A549 treated with ZK216348 at 1 μM for 4 hours (cell line): ENCODE data around the gene UNC13A. TPM values are rescaled to one million over a fixed set of nuclear protein-coding genes. Genes with fewer than 3 reads are reported as not detected.

Experiments used
- total RNA-seq: library from RNA; stranded (reverse); fragments of 200-300 nt; extraction: Qiagen RNA extraction; gene quantifications from 5 replicates; pipeline ENCODE4 v1.2.3, GENCODE V29; 2022; ENCODE audit warnings: low read depth

Gene UNC13A
- total RNA-seq: 1.2 to 2.1 TPM (median 1.5 TPM) in 5 replicates

DNA sequence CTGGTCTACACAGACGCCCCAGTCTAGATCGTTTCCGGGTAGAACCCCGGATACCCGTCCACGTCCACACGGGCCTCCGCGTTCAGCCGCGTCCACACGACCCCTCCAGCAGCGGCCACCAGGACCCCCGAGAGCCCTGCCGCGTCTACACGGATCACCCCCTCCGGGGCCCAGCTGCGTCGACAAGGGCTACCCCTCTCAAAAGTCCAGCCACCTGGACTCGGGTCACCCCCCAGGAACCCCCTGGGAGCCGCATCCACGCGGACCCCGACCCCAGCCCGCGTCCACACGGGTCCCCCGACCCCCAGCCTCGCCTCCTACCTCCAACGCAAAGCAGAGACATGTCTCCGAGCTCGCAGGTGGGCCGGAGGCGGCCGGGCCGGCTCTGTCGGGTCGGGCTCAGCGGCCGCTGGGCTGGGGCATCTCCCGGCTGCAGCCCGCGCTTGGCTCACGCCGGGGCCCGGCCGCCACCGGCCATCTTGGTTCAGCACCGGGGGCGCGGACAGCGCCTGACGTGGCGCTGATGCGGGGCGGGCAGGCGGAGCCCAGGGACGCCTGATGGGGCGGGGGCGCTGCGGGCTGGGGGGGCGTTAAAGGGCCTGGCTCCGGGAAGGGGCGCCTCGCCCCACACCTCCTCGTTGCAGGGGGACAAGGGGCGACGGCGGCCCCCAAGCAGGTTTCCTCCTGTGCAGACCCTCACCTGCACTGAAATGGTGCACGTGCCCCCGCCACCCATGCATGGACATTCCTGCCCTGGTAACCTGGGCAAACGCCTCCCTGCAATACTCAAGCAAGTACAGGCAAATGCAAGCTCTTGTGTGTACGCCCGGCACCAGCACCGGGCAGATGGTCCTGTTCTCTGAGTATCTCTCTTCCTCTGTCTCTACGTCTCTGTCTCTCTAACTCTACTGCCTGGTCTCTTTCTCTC, at the start of gene UNC13A:
UNC13A (minus strand) TSS at position 498 of the 928 bp plus-strand sequence; CDS start at position 343, 155 bp downstream.

DNA sequence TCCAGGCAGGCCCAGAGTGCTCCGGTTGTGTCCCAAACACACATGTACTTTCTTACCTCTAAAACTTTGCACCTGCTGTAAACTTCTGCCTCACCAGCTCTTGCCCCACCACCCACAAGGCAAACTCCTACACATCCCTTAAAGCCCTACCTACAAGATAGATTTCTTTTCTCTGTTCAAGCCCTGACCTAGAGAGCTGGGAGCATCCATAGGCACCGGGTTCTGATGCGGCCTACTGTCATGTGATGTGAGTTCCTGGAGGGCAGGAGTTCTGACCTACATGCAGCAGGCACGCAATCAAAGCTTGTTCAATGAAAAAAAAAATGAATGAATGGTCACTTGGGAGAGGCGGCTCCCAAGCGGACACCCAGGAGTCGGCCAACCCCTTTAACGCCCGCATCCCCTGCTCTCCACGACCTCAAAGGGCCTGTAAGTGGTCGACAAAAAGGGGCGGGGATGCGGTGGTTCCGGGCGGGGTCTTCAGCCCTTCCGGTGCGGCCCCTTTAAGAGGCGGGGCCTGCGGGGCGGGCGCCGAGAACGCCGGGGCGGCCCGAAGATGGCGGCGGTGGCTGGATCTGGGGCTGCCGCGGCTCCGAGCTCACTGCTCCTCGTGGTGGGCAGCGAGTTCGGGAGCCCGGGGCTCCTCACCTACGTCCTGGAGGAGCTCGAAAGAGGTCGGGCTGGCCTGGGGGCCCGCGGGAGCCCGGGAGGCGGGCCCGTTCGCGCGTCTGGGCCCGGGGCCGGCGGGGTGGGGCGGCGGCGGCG, 31.0 kb upstream of the UNC13A start, which contains the start of gene MAP1S:
MAP1S (plus strand) TSS at position 534 of the 765 bp plus-strand sequence; CDS start at position 557, 23 bp downstream.

GRCh38 chr19:17555480-17555928, 132.7 kb downstream of the UNC13A start, which contains the start of gene COLGALT1:
COLGALT1 (plus strand) TSS chr19:17555649; CDS start chr19:17555714, 65 bp downstream.

Other genes with a start within 250 kb of the UNC13A start
- gene TMEM221, start 239.7 kb downstream of the UNC13A start, total RNA-seq: 0.14 to 0.91 TPM (median 0.63 TPM) in 5 replicates
- gene NXNL1, start 227.4 kb downstream of the UNC13A start, total RNA-seq: not detected in 5 replicates
- 1.7 to 3.6 TPM (median 2.8 TPM) in 5 replicates for gene SLC27A1, start 217.8 kb downstream of the UNC13A start, total RNA-seq
- 41.7 to 79.6 TPM (median 75.4 TPM) in 5 replicates for gene PGLS, start 176.7 kb downstream of the UNC13A start, total RNA-seq
- gene COLGALT1, start 132.7 kb downstream of the UNC13A start, total RNA-seq: 46.5 to 80.8 TPM (median 73.0 TPM) in 5 replicates
- 22.0 to 39.8 TPM (median 34.0 TPM) in 5 replicates for gene MAP1S, start 31.1 kb upstream of the UNC13A start, total RNA-seq
- 16.2 to 20.0 TPM (median 18.3 TPM) in 5 replicates for gene FCHO1, start 63.1 kb upstream of the UNC13A start, total RNA-seq
- 3.4 to 5.4 TPM (median 4.5 TPM) in 5 replicates for gene B3GNT3, start 106.8 kb upstream of the UNC13A start, total RNA-seq
- 0.37 to 0.94 TPM (median 0.47 TPM) in 5 replicates for gene INSL3, start 133.2 kb upstream of the UNC13A start, total RNA-seq
- 0.27 to 0.43 TPM (median 0.32 TPM) in 5 replicates for gene JAK3, start 159.6 kb upstream of the UNC13A start, total RNA-seq
- gene RPL18A, start 171.6 kb upstream of the UNC13A start, total RNA-seq: 1,660 to 2,448 TPM (median 2,120 TPM) in 5 replicates
- gene SLC5A5, start 183.6 kb upstream of the UNC13A start, total RNA-seq: 0.07 to 0.33 TPM (median 0.20 TPM) in 5 replicates
- 93.4 to 129 TPM (median 120 TPM) in 5 replicates for gene CCDC124, start 244.7 kb upstream of the UNC13A start, total RNA-seq